NCI-H1048 (cell line): ENCODE data around the gene ADD1.

Experiments
- DNase-seq: peaks from one replicate; lab custom pipeline; 2025; lab: John Stamatoyannopoulos, UW

Gene ADD1

GRCh38 chr4:2834001-2834921 is 9.4 kb upstream of the ADD1 start:
- no peak for DNase-seq

- no peak for DNase-seq
These were observed 7.7 kb upstream of the ADD1 start for GRCh38 chr4:2835978-2836377.

GRCh38 chr4:2836391-2836859 is 7.2 kb upstream of the ADD1 start:
- DNase-seq = no peak

GRCh38 chr4:2837110-2837903 is 6.3 kb upstream of the ADD1 start:
- DNase-seq = no peak

GRCh38 chr4:2837904-2838496 is 5.6 kb upstream of the ADD1 start:
- DNase-seq = no peak

- DNase-seq = no peak
These were observed 4.6 kb upstream of the ADD1 start for GRCh38 chr4:2839060-2839459.

- DNase-seq = no peak
These were observed 869 bp upstream of the ADD1 start for GRCh38 chr4:2842687-2843262.

GRCh38 chr4:2843941-2844584 is 419 bp downstream of the ADD1 start:
- DNase-seq = no peak

GRCh38 chr4:2846172-2846571 is 2.5 kb downstream of the ADD1 start:
- DNase-seq = no peak

- no peak for DNase-seq
These were observed 3.7 kb downstream of the ADD1 start for GRCh38 chr4:2847302-2847871.

- DNase-seq = no peak
These were observed 4.8 kb downstream of the ADD1 start for GRCh38 chr4:2848449-2848848.

GRCh38 chr4:2849267-2850152 is 5.9 kb downstream of the ADD1 start:
- no peak for DNase-seq

- no peak for DNase-seq
These were observed 7.5 kb downstream of the ADD1 start for GRCh38 chr4:2850966-2851798.

- DNase-seq = no peak
These were observed 8.9 kb downstream of the ADD1 start for GRCh38 chr4:2852481-2852921.

- no peak for DNase-seq
These were observed 11.9 kb downstream of the ADD1 start for GRCh38 chr4:2855584-2855983.

GRCh38 chr4:2856266-2856665 is 12.6 kb downstream of the ADD1 start:
- no peak for DNase-seq

GRCh38 chr4:2857349-2857927 is 13.8 kb downstream of the ADD1 start:
- DNase-seq = no peak

GRCh38 chr4:2858451-2859217 is 15.0 kb downstream of the ADD1 start:
- no peak for DNase-seq
